HepG2 (cell line): ENCODE results near the gene TAMALIN. TPM values are rescaled to one million over a fixed set of nuclear protein-coding genes. Genes with fewer than 3 reads are reported as not detected.

Experiments
- ADNP ChIP-seq: sonication (generic); formaldehyde crosslinking; IDR thresholded peaks from 2 replicates; pipeline ENCODE4 v1.4.0; 2020; ENCODE audit warnings: missing genetic modification reagents
- BRF2 ChIP-seq: sonication (generic); formaldehyde crosslinking; IDR thresholded peaks from 2 replicates; pipeline ENCODE4 v1.8.1; 2022; ENCODE audit warnings: mild to moderate bottlenecking, missing genetic modification reagents
- FOXK2 ChIP-seq: fragments of 450-650 bp; IDR thresholded peaks from 2 replicates; pipeline ENCODE4 v1.6.1; 2016
- HMG20B ChIP-seq: conservative IDR thresholded peaks from 2 replicates; pipeline ENCODE4 v1.6.1; 2016; ENCODE audit warnings: missing genetic modification reagents, missing compliant biosample characterization
- IKZF5 ChIP-seq: IDR thresholded peaks from 2 replicates; pipeline ENCODE4 v1.6.1; 2018; ENCODE audit warnings: missing genetic modification reagents, mild to moderate bottlenecking, missing compliant biosample characterization
- KLF6 ChIP-seq: IDR thresholded peaks from 2 replicates; pipeline ENCODE4 v1.8.0; 2016; ENCODE audit warnings: missing biosample characterization, missing genetic modification reagents
- MXD1 ChIP-seq: sonication (generic); formaldehyde crosslinking; IDR thresholded peaks from 2 replicates; pipeline ENCODE4 v1.4.0; 2020; ENCODE audit warnings: mild to moderate bottlenecking, missing genetic modification reagents
- NCOA2 ChIP-seq: sonication (generic); formaldehyde crosslinking; IDR thresholded peaks from 2 replicates; pipeline ENCODE4 v1.8.0; 2022; ENCODE audit warnings: inconsistent platforms
- ONECUT2 ChIP-seq: sonication (generic); formaldehyde crosslinking; IDR thresholded peaks from 2 replicates; pipeline ENCODE4 v1.4.0; 2020; ENCODE audit warnings: missing genetic modification reagents
- SYNCRIP ChIP-seq: fragments of 200-400 bp; formaldehyde crosslinking; IDR thresholded peaks from 2 replicates; pipeline ENCODE4 v1.6.1; 2018; ENCODE audit warnings: mild to moderate bottlenecking, low read depth, low read length; ENCODE audit not compliant: insufficient read depth
- TMF1 ChIP-seq: sonication (generic); formaldehyde crosslinking; IDR thresholded peaks from 2 replicates; pipeline ENCODE4 v1.8.1; 2022; ENCODE audit warnings: low read depth, missing genetic modification reagents
- ZBTB10 ChIP-seq: sonication (generic); formaldehyde crosslinking; IDR thresholded peaks from 2 replicates; pipeline ENCODE4 v1.4.0; 2020; ENCODE audit warnings: missing genetic modification reagents, borderline replicate concordance
- ZNF10 ChIP-seq: sonication (generic); formaldehyde crosslinking; IDR thresholded peaks from 2 replicates; pipeline ENCODE4 v1.4.0; 2020; ENCODE audit warnings: mild to moderate bottlenecking, low read depth, missing genetic modification reagents, borderline replicate concordance
- ZNF34 ChIP-seq: sonication (generic); formaldehyde crosslinking; IDR thresholded peaks from 2 replicates; pipeline ENCODE4 v1.4.0; 2020; ENCODE audit warnings: mild to moderate bottlenecking, missing genetic modification reagents, borderline replicate concordance
- ZNF382 ChIP-seq: sonication (generic); formaldehyde crosslinking; IDR thresholded peaks from 2 replicates; pipeline ENCODE4 v1.5.0; 2020; ENCODE audit warnings: missing genetic modification reagents, mild to moderate bottlenecking, borderline replicate concordance
- ZNF441 ChIP-seq: sonication (generic); formaldehyde crosslinking; IDR thresholded peaks from 2 replicates; pipeline ENCODE4 v1.7.0; 2021; ENCODE audit warnings: missing genetic modification reagents, borderline replicate concordance
- ZNF589 ChIP-seq: sonication (generic); formaldehyde crosslinking; conservative IDR thresholded peaks from 2 replicates; pipeline ENCODE4 v1.8.0; 2022; ENCODE audit warnings: mild to moderate bottlenecking, moderate library complexity, missing genetic modification reagents
- ZNF616 ChIP-seq: sonication (generic); formaldehyde crosslinking; IDR thresholded peaks from 2 replicates; pipeline ENCODE4 v1.5.0; 2020; ENCODE audit warnings: low read depth, mild to moderate bottlenecking, missing genetic modification reagents
- ZNF619 ChIP-seq: sonication (generic); formaldehyde crosslinking; IDR thresholded peaks from 2 replicates; pipeline ENCODE4 v1.4.0; 2020; ENCODE audit warnings: mild to moderate bottlenecking, missing genetic modification reagents
- ZUFSP ChIP-seq: sonication (generic); formaldehyde crosslinking; IDR thresholded peaks from 2 replicates; pipeline ENCODE4 v1.9.0; 2021; ENCODE audit warnings: missing genetic modification reagents, mild to moderate bottlenecking, borderline replicate concordance
- polyA plus RNA-seq, 8 experiments: library from polyadenylated mRNA; depleted of rRNA in 3 of 8; stranded (reverse) in 7 of 8; unstranded in 1 of 8; fragments of >200 nt; fragmentation: Illumina TruSeq in 4 of 8; extraction: Trizol in 4 of 8; gene quantifications; 2 replicates each; pipeline versions ENCODE4 v1.2.1 to v1.2.3, GENCODE V29; 2011 to 2016; ENCODE audit warnings: low read depth in 4 of 8, missing spikeins in 1 of 8, mixed read lengths in 1 of 8; ENCODE audit not compliant: insufficient read depth in 1 of 8
- total RNA-seq, 5 experiments: library from RNA; depleted of rRNA; stranded (reverse); fragments of >200 nt; fragmentation: Illumina TruSeq; extraction: Trizol; gene quantifications; 2 replicates each; pipeline ENCODE4 v1.2.3, GENCODE V29; 2016; ENCODE audit warnings: low read depth in 1 of 5

The TAMALIN gene
- total and polyA plus RNA-seq, 2 of the 13 experiments (the other 11 are each of a cell fraction or from before 2014, with no cell fraction given): 2.9 to 10.9 TPM

GRCh38 chr12:52010152-52010622, 3.4 kb downstream of the TAMALIN start (continued):
- no peak for TF ChIP-seq ZBTB10 (CRISPR knock-in tag)
- no peak for TF ChIP-seq ZNF34 (CRISPR knock-in tag)
- no peak for TF ChIP-seq ZUFSP (CRISPR knock-in tag)
- TF ChIP-seq TMF1: no peak
- TF ChIP-seq ONECUT2 (CRISPR knock-in tag): no peak
- no peak for TF ChIP-seq ZNF619
- TF ChIP-seq ZNF10 (CRISPR knock-in tag): no peak
- no peak for TF ChIP-seq KLF6 (CRISPR knock-in tag)
- TF ChIP-seq ZNF382 (CRISPR knock-in tag): no peak
- TF ChIP-seq FOXK2: no peak
- no peak for TF ChIP-seq BRF2
- TF ChIP-seq HMG20B (CRISPR knock-in tag): no peak
- TF ChIP-seq IKZF5 (CRISPR knock-in tag): peak; percentile 47; the same call in 1 of the 2 replicates
- no peak for TF ChIP-seq ZNF589 (CRISPR knock-in tag)
- TF ChIP-seq ZNF616 (CRISPR knock-in tag): no peak
- TF ChIP-seq ZNF441 (CRISPR knock-in tag): no peak
- TF ChIP-seq NCOA2: 0 out of 2 replicates have a peak, but pooled peaks have one; percentile 33
- TF ChIP-seq SYNCRIP: no peak
- no peak for TF ChIP-seq MXD1
- TF ChIP-seq ADNP (CRISPR knock-in tag): no peak
